KOPT-K1 (cell line): Measurements from ENCODE around the gene ERFL.
"Not testable (repeated sequence)": the region's sequence is repeated elsewhere in the genome, so short reads cannot be mapped to it uniquely, and the experiment has no call there.

ENCODE experiments used
- H3K27ac ChIP-seq: fragments of 200-600 bp; sonication (generic); 2 replicates; pipeline ENCODE4 v1.5.1; 2016; ENCODE audit warnings: antibody characterized with exemption, mild to moderate bottlenecking, low read depth, low read length; ENCODE audit not compliant: poor library complexity, severe bottlenecking
- H3K36me3 ChIP-seq: fragments of 200-600 bp; sonication (generic); 2 replicates; pipeline ENCODE4 v1.5.1; 2017; ENCODE audit warnings: antibody characterized with exemption, mild to moderate bottlenecking, low read length, moderate library complexity; ENCODE audit not compliant: insufficient read depth
- H3K9me3 ChIP-seq: fragments of 200-600 bp; sonication (generic); 2 replicates; pipeline ENCODE4 v1.5.1; 2017; ENCODE audit warnings: antibody characterized with exemption, low read length, mild to moderate bottlenecking; ENCODE audit not compliant: insufficient read depth, poor library complexity, severe bottlenecking

ERFL gene

DNA sequence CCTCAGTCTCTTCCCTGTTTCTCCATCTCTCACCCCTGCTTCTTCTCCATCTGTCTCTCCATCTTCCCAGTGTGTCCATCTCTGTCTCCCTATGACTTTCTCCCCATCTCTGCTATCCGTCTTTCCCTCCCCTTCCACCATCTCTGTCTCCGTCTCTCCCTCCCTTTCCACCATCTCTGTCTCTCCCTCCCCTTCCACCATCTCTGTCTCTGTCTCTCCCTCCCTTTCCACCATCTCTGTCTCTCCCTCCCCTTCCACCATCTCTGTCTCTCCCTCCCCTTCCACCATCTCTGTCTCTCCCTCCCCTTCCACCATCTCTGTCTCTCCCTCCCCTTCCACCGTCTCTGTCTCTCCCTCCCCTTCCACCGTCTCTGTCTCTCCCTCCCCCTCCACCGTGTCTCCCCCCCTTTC lies 13.8 kb downstream of the ERFL start:
- H3K36me3 ChIP-seq, H3K27ac ChIP-seq, H3K9me3 ChIP-seq: not testable (repeated sequence)

DNA sequence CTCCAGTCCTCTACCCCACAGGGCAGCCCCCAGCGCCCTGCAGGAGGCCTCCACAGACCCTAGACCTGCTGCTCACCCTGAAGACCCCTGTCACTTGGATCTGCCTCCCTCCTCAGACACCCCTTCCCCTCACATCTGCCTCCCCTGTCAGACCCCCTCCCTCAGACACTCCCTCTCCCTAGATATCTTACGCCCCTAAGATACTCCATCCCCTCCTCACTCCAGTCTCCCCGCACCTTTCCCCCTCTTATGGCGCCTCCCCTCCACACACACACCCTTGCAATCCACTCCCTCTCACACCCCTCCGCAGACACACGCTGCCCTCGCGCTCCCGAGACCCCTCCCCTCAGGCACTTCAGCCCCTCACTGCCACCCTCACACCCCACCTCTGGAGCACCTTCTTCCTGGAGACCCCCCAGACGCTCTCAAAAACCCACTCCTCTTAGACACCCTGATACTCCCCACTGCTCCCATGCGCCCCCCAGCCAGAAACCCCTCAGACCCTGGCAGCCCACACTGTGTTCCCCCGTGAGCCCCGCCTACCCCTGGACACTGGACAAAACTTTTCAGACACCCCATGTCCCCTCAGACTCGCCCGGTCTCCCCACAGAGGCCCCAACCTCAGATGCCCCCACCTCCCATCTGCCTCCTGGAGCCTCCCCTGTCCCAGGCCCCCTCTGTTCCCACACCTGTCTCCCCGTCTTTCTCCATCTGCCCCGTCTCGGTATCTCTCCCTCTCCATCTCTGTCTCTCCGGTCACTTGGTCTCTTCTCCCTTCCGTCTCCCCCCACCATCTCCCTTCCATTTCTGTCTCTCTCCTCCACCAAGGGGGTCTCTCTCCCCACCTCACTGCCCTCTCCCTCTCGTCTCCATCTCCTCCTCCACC lies 14.5 kb downstream of the ERFL start:
- no peak overlapping the region for H3K27ac ChIP-seq
- H3K9me3 ChIP-seq = no peaks in the 10 kb centered on the region
- H3K36me3 ChIP-seq = peaks cover 5% of the 10 kb centered on the region; the same call in 1 of the 2 replicates

DNA sequence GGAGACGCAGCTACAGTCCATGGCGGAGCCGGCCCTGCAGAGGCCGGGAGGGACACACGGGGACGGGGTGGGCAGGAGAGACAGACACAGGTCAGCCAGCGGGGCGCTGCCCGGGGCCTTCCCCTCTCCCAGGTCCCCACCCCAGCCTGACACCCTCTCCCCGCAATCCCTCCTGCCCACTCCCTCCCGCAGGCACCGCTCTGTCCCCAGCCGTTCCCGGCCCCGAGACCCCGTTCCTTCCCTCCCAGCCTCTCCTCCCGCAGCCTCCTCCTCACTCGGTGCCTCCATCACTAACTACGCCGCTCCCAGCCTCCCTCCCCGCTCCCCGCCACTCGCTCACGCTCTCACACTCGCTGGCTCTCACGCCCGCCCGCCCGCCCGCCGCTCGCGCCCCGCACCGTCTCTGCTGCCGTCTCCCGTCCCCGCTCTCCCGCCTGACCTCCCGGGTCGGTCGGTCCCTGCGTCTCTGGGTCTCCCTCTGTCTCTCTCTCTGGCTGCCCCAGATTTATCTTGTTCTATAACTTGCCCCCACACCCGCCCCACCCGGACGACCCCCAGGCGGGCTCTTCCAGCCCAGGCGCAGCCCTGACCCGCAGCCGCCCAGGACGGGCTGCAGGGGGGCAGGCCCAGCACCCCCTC lies 15.2 kb downstream of the ERFL start:
- Histone ChIP-seq H3K9me3 (no peaks in the 10 kb centered on the region), H3K36me3 (peaks cover 13% of the 10 kb centered on the region; the same call in 1 of the 2 replicates), H3K27ac (no peak overlapping the region)

DNA sequence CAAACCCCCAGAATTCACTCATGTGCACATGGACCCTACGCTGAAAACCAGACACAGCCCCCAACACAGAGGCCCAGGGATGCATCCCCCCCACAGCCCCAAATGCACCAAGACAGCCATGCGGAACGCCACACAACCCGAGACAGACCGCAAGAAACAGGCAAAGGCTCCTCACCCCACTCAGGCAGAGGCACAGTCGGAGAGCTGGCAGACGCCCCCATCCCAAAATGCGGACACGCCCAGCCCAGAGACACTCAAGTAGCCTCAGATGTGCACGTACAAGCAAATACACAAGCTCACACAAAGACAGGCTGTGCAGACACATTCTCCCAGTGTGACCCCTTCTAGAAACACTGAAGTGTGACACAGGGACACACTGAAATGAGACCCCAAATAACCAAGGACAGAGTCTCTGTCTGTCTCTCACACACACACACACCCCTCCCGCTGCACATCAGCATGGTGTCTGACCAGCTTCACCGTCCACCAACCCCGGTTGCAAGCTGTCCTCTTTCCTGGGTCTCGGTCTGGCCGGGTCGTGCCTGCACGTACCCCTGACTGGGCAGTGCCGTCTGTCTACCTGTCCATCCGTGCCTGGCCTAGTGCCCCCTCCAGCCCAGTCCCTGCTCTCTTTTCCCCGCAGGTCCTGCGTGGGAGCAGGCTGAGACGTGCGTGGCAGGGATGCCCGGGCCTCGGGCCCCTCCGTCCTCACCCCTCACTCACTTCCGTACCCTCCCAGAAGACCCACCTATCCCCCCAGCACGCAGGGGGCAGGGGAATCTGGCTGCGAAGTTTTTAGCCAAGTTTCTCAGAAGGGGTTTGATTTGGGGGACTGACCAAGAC lies 16.1 kb downstream of the ERFL start:
- Histone ChIP-seq H3K36me3 (peaks cover 20% of the 10 kb centered on the region), H3K9me3 (no peaks in the 10 kb centered on the region), H3K27ac (no peak overlapping the region)

DNA sequence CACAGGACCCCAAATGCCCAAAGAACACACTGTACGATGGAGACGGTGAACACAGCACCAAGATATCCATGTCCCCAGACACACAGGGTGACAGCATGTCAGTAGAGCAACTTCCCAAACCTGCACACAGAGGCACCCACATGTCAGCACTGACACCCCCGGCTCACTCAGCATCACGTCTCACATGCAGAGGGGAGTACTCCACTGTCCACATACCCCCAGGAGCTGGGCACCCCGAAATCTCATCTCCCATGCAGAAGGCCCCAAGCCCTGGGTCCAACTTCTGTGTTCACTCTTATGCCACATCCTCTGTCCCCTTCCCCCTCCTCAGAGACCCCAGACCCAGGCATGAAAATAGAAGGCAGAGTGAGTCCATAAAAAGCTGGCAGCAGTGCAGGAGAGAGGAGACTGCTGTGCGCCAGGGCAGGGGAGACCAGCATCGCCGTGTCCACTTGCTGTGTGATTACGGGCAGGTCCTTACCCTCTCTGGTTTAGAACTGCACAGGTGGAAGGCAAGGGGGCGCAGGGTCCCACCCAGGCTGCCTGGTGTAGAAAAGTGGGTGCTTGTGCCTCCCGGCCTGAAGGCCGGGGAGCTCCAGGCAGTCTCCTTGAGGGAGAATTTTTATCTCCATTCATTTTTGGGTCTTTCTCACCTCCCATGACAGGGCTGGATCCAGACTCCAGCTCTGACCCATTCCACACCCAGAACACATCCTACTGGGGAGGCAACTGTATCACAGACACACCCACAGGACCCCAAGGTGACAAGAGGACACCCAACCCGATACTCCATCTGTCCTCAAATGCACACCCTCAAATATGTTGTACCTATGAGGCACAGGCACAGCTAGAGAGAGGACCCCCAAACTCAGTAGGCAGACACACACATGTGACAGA lies 17.0 kb downstream of the ERFL start:
- Histone ChIP-seq H3K36me3 (peaks cover 29% of the 10 kb centered on the region), H3K27ac (no peak overlapping the region), H3K9me3 (no peaks in the 10 kb centered on the region)

DNA sequence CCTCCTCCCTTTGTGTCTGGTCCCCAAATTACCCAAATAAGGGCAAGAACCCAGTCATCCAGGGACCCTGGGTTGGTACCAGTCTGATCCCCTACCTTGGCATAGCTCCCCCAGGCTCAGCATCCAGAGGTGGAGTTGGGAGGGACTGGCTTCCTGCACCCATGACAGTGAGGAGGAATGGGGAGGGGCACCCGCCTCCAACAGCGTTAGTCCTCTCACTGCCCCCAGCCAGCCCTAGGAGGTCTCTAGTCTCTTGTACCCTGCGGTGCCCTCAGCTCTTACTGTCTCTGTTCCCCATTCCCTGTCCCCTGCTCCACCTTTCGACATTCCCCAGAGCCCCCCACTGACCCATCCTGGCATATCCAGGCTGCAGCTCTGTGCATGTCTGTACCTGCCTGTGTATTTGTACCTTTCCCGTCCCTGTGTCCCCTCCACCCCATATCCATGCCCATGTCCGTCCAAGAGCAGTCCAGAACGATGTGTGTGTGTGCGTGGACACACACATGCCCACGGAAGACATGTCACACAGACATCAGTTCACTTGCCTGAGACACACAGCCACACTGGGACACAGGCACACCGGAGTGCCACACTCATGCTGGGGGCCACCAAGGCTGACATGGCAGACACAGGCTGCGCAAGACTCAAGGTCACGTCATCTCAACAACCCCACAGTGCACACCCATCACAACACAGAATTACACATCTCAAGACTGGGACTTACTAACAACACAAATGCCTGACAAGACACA lies 17.8 kb downstream of the ERFL start:
- no peaks in the 10 kb centered on the region for H3K9me3 ChIP-seq
- H3K27ac ChIP-seq = no peak overlapping the region
- H3K36me3 ChIP-seq = peaks cover 37% of the 10 kb centered on the region

DNA sequence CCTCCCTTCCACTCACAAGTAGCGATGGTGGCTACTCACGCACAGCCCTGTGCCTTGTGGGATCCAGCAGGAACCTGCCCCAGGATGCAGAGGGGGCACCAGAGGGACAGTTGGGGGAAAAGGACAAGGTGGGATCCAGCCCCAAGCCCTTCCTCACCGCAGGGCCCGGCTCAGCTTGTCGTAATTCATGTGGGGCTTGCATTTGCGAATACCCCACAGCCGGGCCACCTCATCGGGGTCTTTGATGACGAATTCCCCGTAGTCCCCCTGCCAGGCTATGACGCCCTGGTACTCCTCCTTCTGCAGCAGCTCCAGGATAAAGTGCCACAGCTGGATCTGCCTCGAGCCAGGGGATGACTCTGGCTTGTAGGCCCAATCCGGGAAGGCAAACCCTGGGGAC lies 18.5 kb downstream of the ERFL start:
- peaks cover 44% of the 10 kb centered on the region for H3K36me3 ChIP-seq
- no peak overlapping the region for H3K27ac ChIP-seq
- H3K9me3 ChIP-seq = no peaks in the 10 kb centered on the region

DNA sequence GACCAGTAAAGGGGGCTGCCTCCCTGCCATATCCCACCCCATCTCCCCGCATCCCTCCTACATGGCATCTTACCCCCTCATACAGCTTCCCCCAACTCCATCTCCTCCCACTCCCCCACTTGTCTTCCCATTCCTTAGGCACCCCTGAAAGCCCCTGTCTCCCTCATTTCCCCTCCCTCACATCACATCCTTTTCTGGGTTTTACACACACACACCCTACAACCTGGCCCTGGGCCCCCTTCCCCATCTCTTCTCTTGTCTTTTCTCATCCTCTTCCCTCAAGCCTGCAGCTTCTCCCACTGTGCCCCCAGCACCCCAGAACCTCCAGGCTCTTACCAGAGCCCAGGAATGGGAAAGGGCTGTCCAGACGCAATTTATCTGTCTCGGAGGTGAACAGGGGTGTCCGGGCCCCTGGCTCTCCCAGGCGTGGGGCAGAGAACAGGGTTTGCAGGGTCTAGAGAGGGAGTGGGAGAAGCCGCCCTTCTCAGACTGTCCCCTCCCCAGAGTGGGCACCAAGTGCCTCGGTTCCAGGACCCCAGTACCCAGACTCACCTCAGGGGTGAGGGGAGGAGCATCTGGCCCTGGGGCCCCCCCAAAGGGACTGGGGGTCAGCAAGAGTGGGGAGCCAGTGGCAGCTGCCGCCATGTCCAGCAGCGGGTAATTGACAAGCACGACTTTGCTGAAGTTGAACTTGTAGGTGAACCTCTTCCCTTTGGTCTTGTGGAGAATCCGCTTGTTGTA lies 19.4 kb downstream of the ERFL start:
- Histone ChIP-seq H3K36me3 (peaks cover 52% of the 10 kb centered on the region), H3K27ac (no peak overlapping the region), H3K9me3 (no peaks in the 10 kb centered on the region)

DNA sequence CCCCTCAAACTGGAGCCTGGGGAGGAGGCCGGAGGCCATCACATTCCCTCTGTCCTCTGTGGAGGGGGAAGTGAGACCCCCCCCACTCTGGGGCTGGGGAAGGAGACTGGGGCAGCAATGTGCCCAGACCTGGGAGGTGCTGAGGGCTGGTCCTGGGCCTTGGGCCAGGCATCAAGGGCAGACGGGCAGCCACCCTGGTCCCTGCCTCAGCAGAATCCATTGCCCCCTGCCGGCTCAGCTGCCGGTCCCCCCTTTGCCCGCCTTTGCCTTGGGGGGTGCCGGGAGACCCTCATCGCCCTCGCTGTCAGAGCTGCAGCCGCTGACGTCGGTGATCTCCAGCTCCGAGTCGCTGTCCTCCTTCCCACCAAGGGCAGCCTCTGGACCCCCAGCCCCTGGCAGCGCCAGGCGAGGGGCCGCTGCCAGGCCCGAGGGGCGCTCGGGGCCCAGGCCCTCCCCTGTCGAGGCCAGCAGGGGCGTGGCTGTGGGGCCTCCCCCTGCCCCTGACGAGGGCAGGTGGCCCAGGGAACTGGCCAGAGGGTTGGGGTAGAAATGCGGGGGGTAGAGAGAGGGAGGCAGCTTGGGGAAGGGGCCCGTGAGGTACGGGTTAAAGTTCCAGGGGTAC lies 20.1 kb downstream of the ERFL start:
- Histone ChIP-seq H3K36me3 (peaks cover 60% of the 10 kb centered on the region), H3K27ac (no peak overlapping the region), H3K9me3 (no peaks in the 10 kb centered on the region)

DNA sequence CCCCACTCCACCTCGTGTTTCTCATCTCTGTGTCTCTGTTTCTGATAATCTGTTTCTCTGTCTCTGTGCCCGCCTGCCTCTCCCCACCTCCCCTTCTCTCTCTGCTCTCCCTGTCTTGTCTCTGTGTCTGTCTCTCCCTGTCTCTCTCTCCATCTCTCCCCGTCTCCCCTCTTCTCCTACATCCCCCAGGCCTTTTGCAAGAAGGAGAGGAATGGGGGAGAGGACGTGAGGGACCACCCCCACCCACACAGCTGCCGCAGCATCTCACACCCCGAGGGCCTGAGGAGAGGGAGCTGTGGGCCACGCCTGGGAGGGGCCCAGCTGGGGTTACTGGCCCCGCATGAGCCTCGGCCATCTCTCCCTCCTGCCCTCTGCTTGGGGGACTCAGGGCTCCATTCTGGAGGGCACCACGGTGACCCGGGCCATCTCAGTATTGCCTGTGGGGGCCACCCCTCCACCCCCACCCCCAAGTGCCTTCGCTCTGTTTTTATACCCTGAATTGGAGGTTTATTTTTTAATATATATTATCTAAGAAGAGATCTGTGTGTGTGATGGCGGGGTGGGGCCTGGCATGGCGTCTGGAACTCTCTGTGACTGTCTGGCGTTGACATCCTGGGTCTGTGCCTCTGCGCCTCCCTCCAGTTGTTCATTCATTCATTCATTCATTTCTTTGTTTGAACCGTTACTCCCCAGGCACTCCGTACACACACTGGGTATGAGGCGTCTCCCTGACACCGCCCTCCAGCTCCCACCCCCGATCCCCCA lies 21.2 kb downstream of the ERFL start:
- no peaks in the 10 kb centered on the region for H3K9me3 ChIP-seq
- no peak overlapping the region for H3K27ac ChIP-seq
- peaks cover 70% of the 10 kb centered on the region for H3K36me3 ChIP-seq

DNA sequence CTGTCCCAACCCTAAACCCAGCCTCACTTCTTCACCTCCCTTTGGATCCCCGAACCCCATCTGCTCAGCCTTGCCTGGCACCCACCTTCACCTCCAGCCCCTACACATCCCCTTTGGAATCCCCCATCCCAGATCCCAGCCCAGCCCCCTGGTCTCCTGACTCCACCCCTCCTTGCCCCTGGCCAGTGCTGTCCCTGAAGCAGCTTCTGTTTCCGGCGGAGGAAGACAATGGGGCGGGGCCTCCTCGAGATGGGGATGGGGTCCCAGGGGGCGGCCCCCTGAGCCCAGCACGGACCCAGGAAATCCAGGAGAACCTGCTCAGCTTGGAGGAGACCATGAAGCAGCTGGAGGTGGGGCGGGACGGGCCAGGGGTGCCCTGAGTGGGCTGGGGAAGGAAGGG lies 22.0 kb downstream of the ERFL start:
- Histone ChIP-seq H3K27ac (no peak overlapping the region), H3K9me3 (no peaks in the 10 kb centered on the region), H3K36me3 (peaks cover 78% of the 10 kb centered on the region)

DNA sequence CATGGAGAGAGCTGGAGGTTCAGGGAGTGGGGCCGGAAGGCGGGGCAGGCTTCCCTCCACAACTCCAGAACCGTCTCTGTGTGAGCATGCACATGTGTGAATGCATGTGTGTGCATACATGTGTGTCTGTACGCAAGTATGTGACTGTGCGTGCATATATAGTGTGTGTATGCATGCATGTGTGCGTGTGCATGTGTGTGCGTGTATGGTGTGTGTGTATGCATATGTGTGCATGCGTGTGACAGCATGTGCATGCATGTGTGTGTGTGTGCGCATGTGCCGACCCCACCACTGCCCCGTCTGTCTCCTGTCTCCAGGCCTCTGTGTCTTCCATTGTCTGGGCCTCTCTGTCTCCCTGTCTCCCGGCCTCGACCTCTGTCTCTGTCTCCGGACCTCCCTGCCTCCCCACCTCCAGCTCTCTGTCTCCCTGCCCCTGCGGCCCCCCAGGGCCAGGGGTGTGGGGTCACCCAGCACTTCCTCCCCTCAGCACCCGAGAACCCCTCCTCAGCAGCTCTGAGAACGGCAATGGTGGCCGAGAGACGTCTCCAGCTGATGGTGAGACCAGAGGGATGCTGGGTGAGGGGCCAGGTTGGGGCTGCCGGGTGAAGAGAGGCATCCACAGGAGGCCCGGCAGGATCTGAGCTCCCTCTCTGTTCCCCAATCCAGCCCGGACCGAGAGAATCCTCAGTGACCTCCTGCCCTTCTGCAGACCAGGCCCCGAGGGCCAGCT lies 22.8 kb downstream of the ERFL start:
- Histone ChIP-seq H3K9me3 (no peaks in the 10 kb centered on the region), H3K27ac (no peak overlapping the region), H3K36me3 (peaks cover 86% of the 10 kb centered on the region)
